Ramos (cell line): ENCODE measurements around the gene C6orf52.
"Not testable (repeated sequence)": the region's sequence is repeated elsewhere in the genome, so short reads cannot be mapped to it uniquely, and the experiment has no call there.

ENCODE experiments used
- in situ Hi-C: fragments of 300-500 bp; cut with MboI; formaldehyde crosslinking; loops from one replicate; pipeline ENCODE4 v1.14.3; 2022; ENCODE audit warnings: low sequenced_read_pairs; ENCODE audit not compliant: unreplicated experiment

C6orf52 gene

DNA sequence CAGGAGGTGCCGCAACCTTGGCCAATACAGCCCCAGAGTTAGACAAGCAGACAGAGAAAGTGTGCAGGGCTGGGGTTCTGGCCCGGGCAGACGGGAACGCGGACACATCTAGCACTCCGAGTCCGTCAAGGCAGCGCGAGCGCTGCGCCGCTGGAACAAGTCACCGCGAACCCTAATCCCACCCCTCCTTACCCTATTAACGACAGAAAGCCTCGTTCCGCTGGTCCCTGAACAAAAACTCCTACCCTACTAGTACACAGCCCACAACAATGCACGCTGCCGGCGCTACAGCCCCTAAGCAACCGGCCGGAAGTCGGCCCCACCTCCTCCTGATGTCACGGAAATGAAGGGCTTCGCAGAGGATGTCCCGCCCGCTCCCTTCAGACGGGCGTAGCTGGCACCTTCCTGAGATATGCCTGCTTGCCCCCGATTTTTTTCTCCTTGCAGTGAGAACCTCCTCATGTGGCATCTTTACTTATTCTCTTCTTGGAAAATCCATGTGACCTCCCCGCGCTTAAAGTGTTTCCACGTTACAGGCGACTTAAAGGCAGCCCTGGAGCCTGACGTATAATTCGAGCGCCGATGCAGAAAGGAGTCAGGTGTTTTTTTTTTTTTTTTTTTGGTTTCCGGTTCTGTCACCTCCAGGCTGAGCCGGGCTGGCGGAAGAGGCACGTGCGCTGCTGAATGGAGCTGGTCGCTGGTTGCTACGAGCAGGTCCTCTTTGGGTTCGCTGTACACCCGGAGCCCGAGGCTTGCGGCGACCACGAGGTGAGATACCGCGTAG is at the start of gene C6orf52, which contains the start of gene PAK1IP1:
C6orf52 (minus strand) TSS at position 315 of the 784 bp plus-strand sequence. CDS start 7,066 bp downstream, outside the sequence.
PAK1IP1 (plus strand) TSS at position 671 of the 784 bp plus-strand sequence; CDS start at position 685, 14 bp downstream.
- in situ Hi-C loops, result loop anchor here (10.0 kb wide), 1 partner anchor 160 kb away; no protein-coding TSS in a partner anchor

DNA sequence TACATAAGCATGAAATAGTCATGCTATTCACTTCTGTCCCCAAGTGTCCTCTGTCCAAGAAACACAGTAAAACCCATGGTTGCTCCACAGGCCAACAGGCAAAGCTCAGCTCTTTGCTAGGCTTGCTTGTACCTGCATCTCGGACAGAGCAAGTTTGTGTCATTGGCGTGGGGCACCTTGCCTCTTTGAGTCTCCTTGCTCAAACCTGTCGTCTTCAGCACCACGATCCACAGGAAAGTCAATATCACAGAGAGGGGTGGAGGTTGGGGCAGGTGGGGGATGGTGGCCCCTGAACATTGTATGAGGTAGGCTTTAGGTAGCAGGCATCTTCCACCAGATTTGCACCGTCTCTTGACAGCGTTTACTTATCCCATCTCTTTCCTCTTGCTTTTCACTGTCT is 49.1 kb upstream of the C6orf52 start:
- in situ Hi-C loops, result no loop called here

DNA sequence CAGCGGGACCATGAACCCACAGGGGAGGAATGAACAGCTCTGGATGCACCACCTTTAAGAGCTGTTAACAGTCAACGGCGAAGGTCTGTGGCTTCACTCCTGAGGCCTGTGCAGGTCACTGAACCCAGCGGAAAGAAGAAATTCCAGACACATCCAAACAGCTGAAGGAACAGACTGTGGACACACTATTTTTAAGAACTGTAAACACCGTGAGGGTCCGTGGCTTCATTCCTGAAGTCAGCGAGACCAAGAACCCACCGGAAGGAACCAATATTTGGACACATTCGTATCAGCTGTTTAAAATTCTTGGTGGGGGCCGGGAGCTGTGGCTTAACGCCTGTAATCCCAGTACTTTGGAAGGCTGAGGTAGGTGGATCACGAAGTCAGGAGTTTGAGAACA is 47.8 kb upstream of the C6orf52 start:
- in situ Hi-C loops, result no loop called here

DNA sequence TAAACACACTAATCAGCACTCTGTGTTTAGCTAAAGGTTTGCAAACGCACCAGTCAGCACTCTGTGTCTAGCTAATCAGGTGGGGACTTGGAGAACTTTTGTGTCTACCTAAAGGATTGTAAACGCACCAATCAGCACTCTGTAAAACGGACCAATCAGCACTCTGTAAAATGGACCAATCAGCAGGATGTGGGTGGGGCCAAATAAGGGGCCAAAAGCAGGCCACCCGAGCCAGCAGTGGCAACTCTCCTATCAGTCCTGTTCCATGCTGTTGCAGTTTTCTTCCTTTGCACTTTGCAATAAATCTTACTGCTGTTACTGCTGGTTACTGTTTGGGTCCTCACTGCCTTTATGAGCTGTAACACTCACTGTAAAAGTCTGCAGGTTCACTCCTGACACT is 47.2 kb upstream of the C6orf52 start:
- in situ Hi-C loops, result not testable (repeated sequence)

DNA sequence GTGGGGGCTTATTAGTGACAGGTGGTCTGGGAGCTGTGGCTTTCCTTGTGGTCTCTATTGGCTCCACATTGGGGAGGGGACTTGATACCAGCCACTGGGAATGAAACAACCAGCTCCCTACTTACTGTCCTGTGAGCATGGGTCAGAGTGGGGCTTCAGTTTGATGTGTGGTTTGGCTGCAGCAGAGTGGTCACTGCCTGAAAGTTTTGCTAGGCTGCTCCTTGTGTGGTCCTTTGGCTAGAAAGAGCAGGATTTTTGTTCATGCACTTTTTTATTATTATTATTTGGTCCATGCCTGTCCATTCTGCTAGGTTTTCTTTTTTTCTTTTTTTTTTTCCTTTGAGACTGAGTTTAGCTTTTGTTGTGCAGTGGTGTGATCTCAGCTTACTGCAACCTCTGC is 45.6 kb upstream of the C6orf52 start:
- in situ Hi-C loops, result no loop called here

DNA sequence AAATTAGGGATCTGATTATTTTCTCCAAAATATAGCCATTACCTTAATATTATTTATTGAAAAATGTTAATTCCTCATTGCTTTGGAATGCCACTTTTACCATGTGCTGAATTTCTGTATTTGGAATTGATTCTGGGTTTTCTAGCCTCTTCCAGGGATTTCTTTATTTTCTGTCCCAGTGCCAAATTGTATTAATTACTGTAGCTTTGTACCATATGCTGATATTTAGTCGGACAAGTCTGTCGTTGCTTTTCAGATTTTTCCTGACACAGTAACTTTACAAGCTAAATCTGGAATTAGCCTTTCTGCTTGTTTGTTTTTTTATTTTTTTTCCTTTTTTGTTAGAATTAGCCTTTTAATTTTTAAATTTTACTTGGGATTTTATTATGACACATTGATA is 42.3 kb upstream of the C6orf52 start:
- in situ Hi-C loops, result no loop called here

DNA sequence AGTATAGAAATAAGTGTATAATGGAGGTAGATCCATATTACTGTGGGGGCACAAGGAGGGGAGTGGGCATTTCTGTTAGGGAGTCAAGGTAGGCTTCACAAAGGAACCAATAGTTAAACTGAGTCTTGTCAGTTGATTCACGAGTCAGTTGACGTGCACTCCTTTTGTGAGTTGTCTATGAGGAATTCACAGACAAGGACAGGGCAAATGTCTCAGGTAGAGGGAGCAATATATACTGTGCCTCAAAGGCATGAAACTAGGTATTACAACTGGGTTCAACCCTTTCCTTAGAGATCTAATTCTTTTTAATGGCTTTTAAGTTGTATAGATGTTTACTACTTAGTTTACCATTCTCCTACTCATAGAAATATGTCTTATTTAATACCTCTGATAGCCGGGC is 39.4 kb upstream of the C6orf52 start:
- in situ Hi-C loops, result no loop called here

DNA sequence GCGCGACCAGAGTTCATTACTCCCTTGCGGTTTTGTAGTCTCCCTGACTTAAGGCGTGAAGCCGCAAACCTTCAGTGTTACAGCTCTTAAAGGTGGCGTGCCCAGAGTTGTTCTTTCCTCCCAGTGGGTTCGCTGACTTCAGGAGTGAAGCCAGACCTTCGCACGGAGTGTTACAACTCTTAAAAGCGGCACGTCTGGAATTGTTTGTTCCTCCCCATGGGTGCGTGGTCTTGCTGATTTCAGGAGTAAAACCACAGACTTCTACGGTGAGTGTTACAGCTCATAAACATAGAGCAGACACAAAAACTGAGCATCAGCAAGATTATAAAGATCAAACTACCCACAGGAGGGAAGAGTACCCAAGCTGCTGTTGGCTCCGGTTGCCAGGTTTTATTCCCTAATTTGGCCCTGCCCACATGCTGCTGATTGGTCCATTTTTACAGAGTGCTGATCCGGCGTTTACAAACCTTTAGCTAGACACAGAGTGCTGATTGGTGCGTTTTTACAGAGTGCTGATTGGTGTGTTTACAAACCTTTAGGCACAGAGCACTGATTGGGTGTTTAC is 38.8 kb upstream of the C6orf52 start:
- in situ Hi-C loops, result no loop called here

DNA sequence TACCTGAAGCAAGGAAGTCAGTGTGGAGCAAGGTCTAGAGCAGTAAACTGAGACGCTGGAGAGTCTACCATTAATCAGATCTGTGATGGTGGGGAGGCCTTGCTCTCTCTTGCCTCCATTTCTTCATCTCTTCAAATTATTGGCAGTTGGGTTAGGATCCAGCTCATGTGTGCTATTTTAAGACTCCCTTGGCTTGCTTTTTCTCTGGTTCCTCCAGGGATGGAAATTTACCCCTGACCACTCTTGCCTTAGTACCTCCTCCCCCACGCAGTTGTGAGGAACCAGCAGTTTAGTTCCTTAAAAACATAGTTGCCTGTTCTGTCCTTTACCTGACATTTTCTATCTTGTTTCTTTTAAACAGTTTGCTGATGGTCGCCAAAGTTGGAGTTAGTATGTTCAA is 35.8 kb upstream of the C6orf52 start:
- in situ Hi-C loops, result no loop called here

DNA sequence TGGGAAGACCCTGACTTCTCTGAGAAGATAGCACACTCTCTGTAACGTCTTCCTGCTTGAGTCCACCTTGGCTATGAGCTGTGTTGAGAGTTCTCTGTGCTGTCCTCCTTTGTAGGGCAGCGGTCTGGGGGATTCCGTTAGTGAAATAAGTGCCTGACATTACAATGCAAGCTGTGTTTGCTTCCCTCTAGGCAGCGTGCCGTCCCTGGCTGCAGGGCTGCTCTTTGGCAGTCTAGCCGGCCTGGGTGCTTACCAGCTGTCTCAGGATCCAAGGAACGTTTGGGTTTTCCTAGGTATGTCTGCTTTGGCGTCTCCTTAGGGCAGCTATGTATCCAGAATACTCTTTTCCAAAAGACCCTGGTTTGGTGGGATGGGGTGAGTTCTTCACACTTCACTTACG is 31.3 kb upstream of the C6orf52 start:
- in situ Hi-C loops, result no loop called here

DNA sequence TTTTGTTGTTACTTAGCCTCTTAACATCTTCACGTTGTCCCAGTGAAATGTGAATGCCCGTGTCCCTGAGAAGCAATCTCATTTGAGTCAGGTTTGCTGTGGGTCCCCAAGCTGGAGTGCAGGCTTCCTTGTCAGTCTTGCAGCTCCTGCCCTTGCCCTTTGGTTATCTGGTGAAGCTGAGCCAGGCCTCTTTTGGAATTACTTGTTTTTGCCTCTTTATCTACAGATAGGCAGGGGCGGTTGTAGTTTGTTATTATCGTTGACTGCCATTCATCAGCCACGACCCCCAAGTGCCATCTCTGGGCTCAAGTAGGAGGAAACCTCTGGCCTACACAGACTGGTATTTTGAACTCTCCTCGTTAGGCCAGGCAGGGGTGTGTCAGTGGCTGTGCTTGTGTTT is 30.6 kb upstream of the C6orf52 start:
- in situ Hi-C loops, result no loop called here

DNA sequence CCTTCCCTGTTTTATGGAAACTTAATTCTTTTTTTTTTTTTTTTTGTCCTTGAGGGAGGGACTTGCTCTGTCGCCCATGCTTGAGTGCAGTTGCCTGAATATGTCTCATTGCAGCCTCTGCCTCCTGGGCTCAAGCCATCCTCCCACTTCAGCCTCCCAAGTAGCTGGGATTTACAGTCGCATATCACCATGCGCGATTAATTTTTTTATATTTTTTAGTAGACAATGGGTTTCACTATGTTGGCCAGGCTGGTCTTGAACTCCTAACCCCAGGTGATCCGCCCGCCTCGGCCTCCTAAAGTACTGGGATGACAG is 29.1 kb upstream of the C6orf52 start:
- in situ Hi-C loops, result no loop called here

DNA sequence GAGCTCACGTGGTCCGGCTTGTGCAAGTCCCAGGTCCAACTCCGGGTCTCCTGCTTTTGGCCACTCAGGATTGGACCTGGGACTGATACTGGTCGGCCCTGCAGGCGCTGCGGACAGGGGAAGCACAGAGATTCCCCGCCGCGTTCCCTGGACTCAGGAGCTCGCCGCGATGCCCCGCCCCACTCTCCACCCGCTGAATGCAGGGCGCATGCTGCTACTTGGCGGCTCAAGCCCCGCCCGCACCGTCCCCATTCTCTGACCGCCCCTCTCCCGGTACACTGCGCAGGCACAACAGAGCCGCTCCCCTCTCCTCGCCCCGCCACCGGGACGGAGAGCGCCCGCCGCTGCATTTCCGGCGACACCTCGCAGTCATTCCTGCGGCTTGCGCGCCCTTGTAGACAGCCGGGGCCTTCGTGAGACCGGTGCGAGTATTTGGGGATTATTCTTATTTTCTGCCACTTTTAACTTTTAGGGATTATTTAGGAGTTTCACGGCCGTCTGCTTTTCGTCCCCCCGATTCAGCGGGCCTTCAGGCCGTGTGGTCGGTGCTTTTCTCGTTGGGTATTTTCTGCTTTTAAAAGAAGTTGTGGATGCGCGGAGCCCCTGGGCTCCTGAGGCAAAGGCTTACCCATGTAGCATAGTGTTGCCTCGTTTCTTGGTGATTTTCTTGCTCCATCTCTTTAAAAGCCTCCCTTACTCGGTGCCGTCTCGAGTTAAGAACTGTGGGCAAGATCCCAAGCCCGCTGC is 28.6 kb upstream of the C6orf52 start, which contains the start of gene TMEM14C:
TMEM14C (plus strand) TSS at position 251 of the 747 bp plus-strand sequence. CDS start 1,544 bp downstream, outside the sequence.
- in situ Hi-C loops, result no loop called here

DNA sequence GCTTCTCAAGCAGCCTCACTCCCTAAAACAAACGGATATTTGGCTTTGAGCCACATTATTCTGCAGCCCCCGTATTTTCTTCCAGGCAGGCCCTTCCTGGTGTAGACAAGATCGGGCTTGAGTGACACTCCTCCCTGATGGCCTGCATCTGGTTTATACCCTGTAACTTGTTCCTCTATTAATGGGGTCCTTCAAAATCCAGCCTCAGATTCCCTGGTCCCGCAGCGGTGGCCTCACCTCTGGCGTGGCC is 28.1 kb upstream of the C6orf52 start:
- in situ Hi-C loops, result no loop called here

DNA sequence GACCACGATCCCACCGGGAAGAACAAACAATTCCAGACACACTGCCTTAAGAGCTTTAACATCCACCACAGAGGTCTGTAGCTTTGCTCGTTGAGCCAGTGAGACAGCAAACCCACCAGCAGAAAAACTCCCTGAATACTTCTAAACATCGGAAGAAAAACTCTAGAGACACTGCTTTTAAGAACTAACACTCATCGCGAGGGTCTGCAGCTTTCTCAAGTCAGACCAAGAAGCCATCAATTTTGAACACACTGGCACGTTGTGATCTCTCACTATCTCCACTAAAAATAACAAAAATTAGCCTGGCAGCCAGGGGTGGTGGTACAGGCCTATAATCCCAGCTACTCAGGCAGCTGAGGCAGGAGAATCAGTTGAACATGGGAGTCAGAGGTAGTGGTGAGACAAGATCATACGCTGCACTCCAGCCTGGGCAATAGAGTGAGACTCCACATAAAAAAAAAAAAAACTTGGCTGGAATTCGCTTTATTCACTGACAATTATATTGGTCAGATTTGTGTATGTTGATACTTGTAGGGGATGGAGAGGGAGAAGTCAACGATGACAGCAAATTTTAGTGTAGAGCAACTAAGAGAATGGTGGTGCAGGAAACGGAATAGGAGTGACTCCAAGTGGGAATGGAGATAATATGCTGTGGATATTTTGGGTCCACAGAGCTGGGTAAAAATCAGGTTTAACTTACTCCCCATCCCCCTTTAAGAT is 27.6 kb upstream of the C6orf52 start:
- in situ Hi-C loops, result no loop called here

DNA sequence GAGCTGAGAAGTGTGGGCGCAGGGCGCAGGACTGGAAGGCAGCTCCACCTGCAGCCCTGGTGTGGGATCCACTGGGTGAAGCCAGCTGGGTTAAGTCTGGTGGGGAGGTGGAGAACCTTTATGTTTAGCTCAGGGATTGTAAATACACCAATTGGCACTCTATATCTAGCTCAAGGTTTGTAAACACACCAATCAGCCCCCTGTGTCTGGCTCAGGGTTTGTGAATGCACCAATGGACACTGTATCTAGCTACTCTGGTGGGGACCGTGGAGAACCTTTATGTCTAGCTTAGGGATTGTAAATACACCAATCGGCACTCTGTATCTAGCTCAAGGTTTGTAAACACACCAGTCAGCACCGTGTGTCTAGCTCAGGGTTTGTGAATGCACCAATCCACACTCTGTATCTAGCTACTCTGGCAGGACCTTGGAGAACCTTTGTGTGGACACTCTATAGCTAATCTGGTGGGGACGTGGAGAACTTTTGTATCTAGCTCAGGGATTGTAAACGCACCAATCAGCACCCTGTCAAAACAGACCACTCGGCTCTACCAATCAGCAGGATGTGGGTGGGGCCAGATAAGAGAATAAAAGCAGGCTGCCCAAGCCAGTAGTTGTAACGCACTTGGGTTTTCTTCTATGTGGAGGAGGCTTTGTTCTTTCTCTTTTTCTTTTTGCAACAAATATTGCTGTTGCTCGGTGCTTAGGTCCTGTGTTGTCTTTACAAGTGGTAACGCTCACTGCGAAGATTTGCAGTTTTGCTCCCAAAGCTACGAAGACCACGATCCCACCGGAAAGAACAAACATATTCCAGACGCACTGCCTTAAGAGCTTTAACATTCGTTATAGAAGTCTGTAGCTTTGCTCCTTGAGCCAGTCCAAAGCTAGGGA is 26.8 kb upstream of the C6orf52 start:
- in situ Hi-C loops, result not testable (repeated sequence)

DNA sequence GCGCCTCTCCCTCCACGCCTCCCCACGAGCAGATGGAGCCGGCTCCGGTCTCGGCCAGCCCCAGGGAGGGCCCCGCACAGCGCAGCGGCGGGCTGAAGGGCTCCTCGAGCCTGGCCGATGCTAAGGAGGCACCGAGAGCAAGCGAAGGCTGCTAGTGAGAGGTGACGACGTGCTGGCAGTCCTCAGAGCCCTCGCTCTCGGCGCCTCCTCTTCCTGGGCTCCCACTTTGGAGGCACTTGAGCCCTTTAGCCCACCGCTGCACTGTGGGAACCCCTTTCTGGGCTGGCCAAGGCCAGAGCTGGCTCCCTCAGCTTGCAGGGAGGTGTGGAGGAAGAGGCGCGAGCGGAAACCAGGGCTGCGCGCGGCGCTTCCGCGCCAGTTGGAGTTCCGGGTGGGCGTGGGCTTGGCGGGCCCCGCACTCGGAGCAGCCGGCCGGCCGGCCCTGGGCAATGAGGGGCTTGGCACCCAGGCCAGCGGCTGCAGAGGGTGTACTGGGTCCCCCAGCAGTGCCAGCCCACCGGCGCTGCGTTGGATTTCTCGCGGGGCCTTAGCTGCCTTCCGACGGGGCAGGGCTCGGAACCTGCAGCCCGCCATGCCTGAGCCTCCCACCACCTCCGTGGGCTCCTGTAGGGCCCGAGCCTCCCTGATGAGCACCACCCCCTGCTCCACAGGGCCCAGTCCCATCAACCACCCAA is 26.0 kb upstream of the C6orf52 start:
- in situ Hi-C loops, result no loop called here

DNA sequence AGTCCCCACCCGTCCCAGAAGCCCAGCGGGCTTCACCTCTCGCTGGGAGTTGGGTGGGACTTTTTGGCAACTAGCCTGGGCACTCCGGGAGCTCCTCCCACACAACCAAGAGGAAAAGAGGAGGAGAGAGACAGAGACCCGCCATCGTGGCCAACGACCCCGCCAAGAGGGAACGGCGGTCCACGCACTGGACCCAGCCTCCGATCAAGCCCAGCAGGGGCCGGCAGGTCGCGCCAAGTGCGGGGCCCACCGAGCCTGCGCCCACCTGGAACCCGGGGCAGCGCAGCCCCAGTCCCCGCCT is 25.5 kb upstream of the C6orf52 start:
- in situ Hi-C loops, result no loop called here

DNA sequence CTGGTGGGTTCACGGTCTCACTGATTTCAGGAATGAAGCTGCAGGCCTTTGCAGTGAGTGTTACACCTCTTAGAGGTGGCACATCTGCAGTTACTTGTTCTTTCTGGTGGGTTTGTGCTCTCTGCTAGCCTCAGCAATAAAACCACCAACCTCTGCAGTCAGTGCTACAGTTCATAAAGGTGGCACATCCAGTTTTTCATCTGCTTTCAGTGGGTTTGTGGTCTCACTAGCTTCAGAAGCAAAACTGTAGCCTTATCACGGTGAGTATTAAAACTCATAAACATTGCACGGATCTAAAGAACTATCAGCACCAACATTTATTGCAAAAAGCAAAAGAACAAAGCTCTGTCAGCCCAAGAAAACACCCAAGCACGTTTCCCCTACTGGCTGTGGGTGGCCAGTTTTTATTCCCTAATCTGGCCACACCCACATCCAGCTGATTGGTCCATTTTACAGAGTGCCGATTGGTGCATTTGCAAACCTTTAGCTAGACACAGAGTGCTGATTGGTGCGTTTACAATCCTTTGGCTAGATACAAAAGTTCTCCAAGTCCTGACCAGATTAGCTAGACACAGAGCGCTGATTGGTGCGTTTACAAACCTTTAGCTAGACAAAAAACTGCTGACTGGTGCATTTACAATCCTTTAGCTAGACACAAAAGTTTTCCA is 25.0 kb upstream of the C6orf52 start:
- in situ Hi-C loops, result no loop called here
